ENCODE measurements around the gene TMEM208. TPM values are rescaled to one million over a fixed set of nuclear protein-coding genes. Genes with fewer than 3 reads are reported as not detected.

TMEM208 gene
- total and polyA plus RNA-seq, 2 of the 13 experiments (the other 11 are each of a cell fraction or from before 2014, with no cell fraction given) = 58.8 to 72.9 TPM

GRCh38 chr16:67177743-67178699, 48.9 kb upstream of the TMEM208 start (continued):
- 0 out of 2 replicates have a peak, but pooled peaks have one; percentile 34 for TF ChIP-seq HIC2 (CRISPR knock-in tag; IDR thresholded peaks at IDR 0.05; ENCODE audit: low read depth)
- TF ChIP-seq ZHX2 (IDR thresholded peaks at IDR 0.05; ENCODE audit: low read depth) = peak; percentile 76; the same call in 1 of the 2 replicates
- TF ChIP-seq ZHX2 (CRISPR knock-in tag; IDR thresholded peaks at IDR 0.05; ENCODE audit: borderline replicate concordance) = no peak
- TF ChIP-seq NR0B2 (CRISPR knock-in tag; IDR thresholded peaks at IDR 0.05) = peak; percentile 76
- TF ChIP-seq PHF8 (CRISPR knock-in tag; IDR thresholded peaks at IDR 0.05) = peak; percentile 39; the same call in 1 of the 2 replicates
- peak; percentile 75 for TF ChIP-seq ZNF777 (CRISPR knock-in tag; IDR thresholded peaks at IDR 0.05)
- TF ChIP-seq IRF1 (CRISPR knock-in tag; IDR thresholded peaks at IDR 0.05; ENCODE audit: low read depth) = no peak
- TF ChIP-seq NCOA1 (CRISPR knock-in tag; IDR thresholded peaks at IDR 0.05) = no peak
- no peak for TF ChIP-seq ZNF260 (CRISPR knock-in tag; IDR thresholded peaks at IDR 0.05; ENCODE audit: borderline replicate concordance, low read depth)
- TF ChIP-seq E2F2 (CRISPR knock-in tag; IDR thresholded peaks at IDR 0.05; ENCODE audit: borderline replicate concordance) = peak; percentile 38; the same call in 1 of the 2 replicates
- no peak for TF ChIP-seq FOXA1 (IDR thresholded peaks at IDR 0.05)
- TF ChIP-seq FOXA1 (CRISPR knock-in tag; IDR thresholded peaks at IDR 0.05) = peak; percentile 34; the same call in 1 of the 2 replicates
- TF ChIP-seq ZIK1 (CRISPR knock-in tag; IDR thresholded peaks at IDR 0.05; ENCODE audit: borderline replicate concordance, low read depth) = peak; percentile 68; the same call in 1 of the 2 replicates
- no peak for TF ChIP-seq SUZ12 (IDR thresholded peaks at IDR 0.05; ENCODE audit: low read depth, low read length)
- peak; percentile 86; the same call in 1 of the 2 replicates for TF ChIP-seq BRD4 (CRISPR knock-in tag; IDR thresholded peaks at IDR 0.05)
- no peak for TF ChIP-seq CHD4 (IDR thresholded peaks at IDR 0.05; ENCODE audit: borderline replicate concordance, low read length)
- TF ChIP-seq GATAD1 (CRISPR knock-in tag; IDR thresholded peaks at IDR 0.05) = 0 out of 2 replicates have a peak, but pooled peaks have one; percentile 25
- peak; percentile 96 for TF ChIP-seq HNRNPLL (IDR thresholded peaks at IDR 0.05; ENCODE audit: low read depth, low read length, poor library complexity, severe bottlenecking)

Measured in HepG2 (cell line).